Thymus (tissue), 11 donors: ENCODE data around the gene FOXD1. TPM values are rescaled to one million over a fixed set of nuclear protein-coding genes. Genes with fewer than 3 reads are reported as not detected.

Experiments used
- DNase-seq, 9 donors: peaks; one replicate each; pipeline ENCODE4 v3.0.0-alpha.2; 2013; ENCODE audit warnings: low spot score in 9 of 9, low read depth in 6 of 9, missing footprints in 1 of 9
- H3K27ac ChIP-seq, 2 donors: one replicate each; pipeline ENCODE4 v1.5.1; 2013; ENCODE audit warnings: control low read depth in 1 of 2, low read depth in 1 of 2, low read length in 1 of 2, mild to moderate bottlenecking in 1 of 2, moderate library complexity in 1 of 2
- H3K27me3 ChIP-seq, 2 donors: one replicate each; pipeline ENCODE4 v1.5.1; 2013; ENCODE audit warnings: low read length in 1 of 2; ENCODE audit not compliant: control insufficient read depth in 2 of 2, insufficient read depth in 1 of 2
- H3K36me3 ChIP-seq, 2 donors: one replicate each; pipeline ENCODE4 v1.5.1; 2013; ENCODE audit warnings: low read length in 1 of 2, mild to moderate bottlenecking in 1 of 2, moderate library complexity in 1 of 2; ENCODE audit not compliant: control insufficient read depth in 2 of 2, insufficient read depth in 2 of 2
- H3K4me1 ChIP-seq, 2 donors: one replicate each; pipeline ENCODE4 v1.5.1; 2013; ENCODE audit warnings: low read length in 2 of 2; ENCODE audit not compliant: control insufficient read depth in 2 of 2, insufficient read depth in 2 of 2
- H3K4me3 ChIP-seq, 2 donors: one replicate each; pipeline ENCODE4 v1.5.1; 2013; ENCODE audit warnings: low read length in 2 of 2, control low read depth in 1 of 2, mild to moderate bottlenecking in 1 of 2
- H3K9me3 ChIP-seq, 2 donors: one replicate each; pipeline ENCODE4 v1.5.1; 2013; ENCODE audit warnings: low read length in 1 of 2, mild to moderate bottlenecking in 1 of 2; ENCODE audit not compliant: control insufficient read depth in 2 of 2, insufficient read depth in 1 of 2
- WGBS: extraction: QIAGEN DNeasy Blood & Tissue Kit; methylation state at CpG from one replicate; pipeline ENCODE4 v1.1.7; 2013; 5-methylcytosine and 5-hydroxymethylcytosine counted together
- polyA plus RNA-seq: library from polyadenylated mRNA; stranded (reverse); fragments of 200-250 nt; gene quantifications from one replicate; pipeline ENCODE4 v1.2.3, GENCODE V29; 2013
- total RNA-seq: library from RNA; stranded (reverse); fragments of 120-200 nt; gene quantifications from one replicate; pipeline ENCODE4 v1.2.4, GENCODE V29; 2013
- donor health status: healthy.

Gene FOXD1
- total and polyA plus RNA-seq, 2 donors: 0.05 to 0.23 TPM

GRCh38 chr5:73437777-73438644, 10.6 kb downstream of the FOXD1 start:
- Histone ChIP-seq H3K9me3 (peaks cover 1 to 4% of the 10 kb centered on the region in 2 donors), H3K4me1 (no peaks in the 10 kb centered on the region), H3K36me3 (no peaks in the 10 kb centered on the region), H3K27ac (no peak overlapping the region), H3K27me3 (peaks cover 76 to 96% of the 10 kb centered on the region in 2 donors), H3K4me3 (no peak overlapping the region)
- no peak for DNase-seq
- 6% methylated on average over 18 of the region's 18 CpGs for WGBS

- no peak overlapping the region for H3K27ac ChIP-seq
- no peak overlapping the region for H3K4me3 ChIP-seq
- peaks cover 1 to 4% of the 10 kb centered on the region in 2 donors for H3K9me3 ChIP-seq
- WGBS: 3% methylated on average over 69 of the region's 69 CpGs
- no peaks in the 10 kb centered on the region for H3K36me3 ChIP-seq
- H3K27me3 ChIP-seq: peaks cover 72 to 94% of the 10 kb centered on the region in 2 donors
- no peak for DNase-seq
- no peaks in the 10 kb centered on the region for H3K4me1 ChIP-seq
Measured at GRCh38 chr5:73437101-73437776, 11.3 kb downstream of the FOXD1 start.

GRCh38 chr5:73436535-73437100, 12.0 kb downstream of the FOXD1 start:
- Histone ChIP-seq H3K4me1 (no peaks in the 10 kb centered on the region), H3K27ac (no peak overlapping the region)
- DNase-seq: no peak

GRCh38 chr5:73435759-73436534, 12.6 kb downstream of the FOXD1 start:
- no peak for DNase-seq
- no peaks in the 10 kb centered on the region for H3K36me3 ChIP-seq
- 9% methylated on average over 35 of the region's 35 CpGs for WGBS
- H3K4me3 ChIP-seq: no peak overlapping the region
- no peaks in the 10 kb centered on the region for H3K4me1 ChIP-seq
- no peak overlapping the region for H3K27ac ChIP-seq
- peaks cover 1 to 4% of the 10 kb centered on the region in 2 donors for H3K9me3 ChIP-seq
- peaks cover 59 to 88% of the 10 kb centered on the region in 2 donors for H3K27me3 ChIP-seq

More at GRCh38 chr5:73436535-73437100, 12.0 kb downstream of the FOXD1 start:
- Histone ChIP-seq H3K36me3 (no peaks in the 10 kb centered on the region), H3K9me3 (peaks cover 1 to 4% of the 10 kb centered on the region in 2 donors), H3K27me3 (peaks cover 66 to 91% of the 10 kb centered on the region in 2 donors), H3K4me3 (no peak overlapping the region)
- WGBS: 2% methylated on average over 66 of the region's 66 CpGs

GRCh38 chr5:73434907-73435306, 13.7 kb downstream of the FOXD1 start:
- 48% methylated on average over 1 of the region's 1 CpG for WGBS
- no peaks in the 10 kb centered on the region for H3K4me1 ChIP-seq
- H3K36me3 ChIP-seq: no peaks in the 10 kb centered on the region
- no peak overlapping the region for H3K27ac ChIP-seq
- peaks cover 51 to 82% of the 10 kb centered on the region in 2 donors for H3K27me3 ChIP-seq
- no peak for DNase-seq
- no peak overlapping the region for H3K4me3 ChIP-seq
- H3K9me3 ChIP-seq: peaks cover 1 to 4% of the 10 kb centered on the region in 2 donors

- DNase-seq: no peak
- peaks cover 1 to 4% of the 10 kb centered on the region in 2 donors for H3K9me3 ChIP-seq
- no peaks in the 10 kb centered on the region for H3K36me3 ChIP-seq
- no peak overlapping the region for H3K4me3 ChIP-seq
- H3K27ac ChIP-seq: no peak overlapping the region
- 17% methylated on average over 1 of the region's 1 CpG for WGBS
- no peaks in the 10 kb centered on the region for H3K4me1 ChIP-seq
- peaks cover 51 to 78% of the 10 kb centered on the region in 2 donors for H3K27me3 ChIP-seq
Measured at GRCh38 chr5:73434461-73434860, 14.1 kb downstream of the FOXD1 start.

- Histone ChIP-seq H3K27ac (no peak overlapping the region), H3K27me3 (peaks cover 51 to 73% of the 10 kb centered on the region in 2 donors), H3K9me3 (peaks cover 1 to 4% of the 10 kb centered on the region in 2 donors), H3K4me1 (no peaks in the 10 kb centered on the region), H3K4me3 (no peak overlapping the region), H3K36me3 (no peaks in the 10 kb centered on the region)
- 17% methylated on average over 1 of the region's 1 CpG for WGBS
- DNase-seq: no peak
Measured at GRCh38 chr5:73433982-73434342, 14.6 kb downstream of the FOXD1 start.

GRCh38 chr5:73433272-73433981, 15.2 kb downstream of the FOXD1 start:
- WGBS: 56% methylated on average over 4 of the region's 4 CpGs
- Histone ChIP-seq H3K36me3 (no peaks in the 10 kb centered on the region), H3K9me3 (peaks cover 1 to 4% of the 10 kb centered on the region in 2 donors), H3K4me1 (no peaks in the 10 kb centered on the region), H3K27me3 (peaks cover 48 to 71% of the 10 kb centered on the region in 2 donors), H3K4me3 (no peak overlapping the region), H3K27ac (no peak overlapping the region)
- DNase-seq: no peak
